NCI-H1694 treated with DMSO at 0.1 percent for 48 hours (cell line): ENCODE measurements around the gene EHBP1.
"Not testable (repeated sequence)": the region's sequence is repeated elsewhere in the genome, so short reads cannot be mapped to it uniquely, and the experiment has no call there.

ENCODE experiments used
- DNase-seq: peaks from one replicate; lab custom pipeline; 2025; lab: John Stamatoyannopoulos, UW

EHBP1 gene

DNA sequence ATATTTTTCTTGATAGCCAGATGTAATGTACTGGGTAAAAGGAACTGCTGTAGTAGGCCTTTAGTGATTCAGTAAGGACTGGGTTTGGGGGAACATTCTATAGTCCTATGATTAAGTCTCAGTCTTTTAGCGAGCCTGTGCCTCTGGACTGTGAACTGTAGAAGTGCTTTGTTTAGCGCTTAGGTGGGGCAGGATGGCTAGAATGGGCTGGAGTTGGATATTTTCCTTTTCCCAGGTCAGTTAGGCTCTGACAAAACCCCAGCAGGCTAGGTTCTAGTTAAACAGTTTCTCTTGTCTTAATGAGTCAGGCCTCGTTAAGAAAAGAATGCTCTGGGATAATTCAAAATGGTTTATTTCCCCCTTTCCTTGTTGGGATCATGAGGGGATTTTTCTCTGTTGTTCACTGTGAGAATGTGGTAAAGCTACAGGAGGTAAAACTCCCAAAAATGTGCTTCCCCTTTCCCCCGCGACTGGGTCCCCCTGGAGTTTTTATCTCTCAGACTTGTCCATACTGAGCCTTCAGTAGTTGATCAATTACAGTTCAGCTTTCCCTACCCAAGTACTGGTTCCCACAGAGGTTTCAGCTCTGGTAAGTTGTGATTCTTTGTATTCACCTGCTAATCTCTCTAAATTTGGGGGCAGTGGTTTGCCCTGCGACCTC is 31.5 kb downstream of the EHBP1 start:
- no peak for DNase-seq

GRCh38 chr2:62738981-62739936 is 33.7 kb downstream of the EHBP1 start:
- no peak for DNase-seq

GRCh38 chr2:62740221-62740620 is 34.7 kb downstream of the EHBP1 start:
- no peak for DNase-seq

- DNase-seq: no peak
Observed at GRCh38 chr2:62741127-62741526, 35.6 kb downstream of the EHBP1 start.

DNA sequence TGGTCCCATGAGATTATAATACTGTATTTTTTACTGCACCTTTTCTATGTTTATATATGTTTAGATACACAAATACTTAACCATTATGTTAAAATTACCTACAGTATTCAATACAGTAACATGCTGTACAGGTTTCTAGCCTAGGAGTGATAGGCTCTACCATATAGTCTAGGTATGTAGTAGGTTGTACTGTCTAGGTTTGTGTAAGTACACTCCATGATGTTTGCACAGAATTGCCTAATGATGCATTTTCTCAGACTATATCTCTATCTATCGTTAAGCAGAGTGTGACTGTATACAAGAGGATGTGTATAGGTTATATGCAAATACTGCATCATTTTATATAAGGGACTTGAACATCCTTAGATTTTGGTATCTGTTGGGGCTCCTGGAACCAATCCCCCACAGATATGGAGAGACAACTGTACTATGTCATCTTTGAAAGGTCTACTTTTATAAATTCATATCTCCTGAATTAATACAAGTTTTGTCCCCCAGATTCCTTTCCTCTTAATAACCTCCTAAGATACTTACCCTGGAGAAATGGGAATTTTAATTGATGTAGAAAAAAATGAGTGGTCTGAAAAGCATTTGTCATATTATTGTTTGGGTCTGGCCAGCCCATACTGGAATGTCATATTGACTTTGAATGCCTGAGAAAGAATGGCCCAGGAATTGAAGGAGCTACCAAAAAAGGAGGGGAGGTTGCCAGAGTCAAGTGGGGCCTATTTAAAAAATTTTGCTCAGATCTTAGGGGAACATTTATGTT is 36.6 kb downstream of the EHBP1 start:
- DNase-seq: no peak

DNA sequence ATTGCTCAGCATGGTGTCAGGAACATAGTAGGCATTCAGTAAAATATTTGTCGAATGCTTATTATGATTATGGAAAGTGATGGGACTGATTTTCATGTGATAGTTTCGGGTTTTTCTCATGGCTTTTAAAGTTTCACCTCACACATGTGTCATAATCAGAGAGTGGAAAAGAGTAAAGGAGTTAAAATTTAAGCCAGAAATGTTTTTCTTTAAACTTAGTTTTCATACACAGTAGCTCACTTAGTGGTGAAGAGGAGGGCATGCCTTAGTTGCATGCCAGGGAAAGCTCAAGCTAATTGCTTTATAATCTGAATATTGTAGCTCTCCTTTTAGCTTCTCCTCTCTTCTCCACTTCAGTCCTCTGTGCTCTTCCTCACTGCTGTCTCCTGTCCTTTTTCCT is 38.0 kb downstream of the EHBP1 start:
- no peak for DNase-seq

DNA sequence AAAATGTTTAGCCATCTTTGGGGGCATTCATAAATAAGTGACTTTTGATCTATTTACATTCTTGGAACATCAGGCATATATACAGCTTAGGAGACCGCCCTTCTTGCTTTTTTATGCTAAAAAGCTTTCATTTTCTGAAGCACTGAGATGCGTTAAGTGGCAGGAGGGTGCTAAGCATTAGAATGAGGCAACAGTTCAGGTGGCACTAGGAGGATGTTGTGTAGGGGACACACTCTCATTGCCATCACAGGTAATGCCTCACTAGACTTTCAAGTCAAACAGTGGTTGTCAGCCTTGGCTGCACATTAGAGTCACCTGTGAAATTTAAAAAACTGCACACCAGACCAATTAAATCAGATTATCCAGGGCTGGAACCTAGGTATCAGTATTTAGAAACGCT is 39.1 kb downstream of the EHBP1 start:
- DNase-seq: no peak

GRCh38 chr2:62745891-62746481 is 40.5 kb downstream of the EHBP1 start:
- no peak for DNase-seq

- DNase-seq: no peak
Observed at GRCh38 chr2:62747169-62747568, 41.7 kb downstream of the EHBP1 start.

GRCh38 chr2:62747876-62748275 is 42.4 kb downstream of the EHBP1 start:
- DNase-seq: no peak

GRCh38 chr2:62749111-62749510 is 43.6 kb downstream of the EHBP1 start:
- not testable (repeated sequence) for DNase-seq

- no peak for DNase-seq
Observed at GRCh38 chr2:62757029-62757428, 51.5 kb downstream of the EHBP1 start.

- no peak for DNase-seq
Observed at GRCh38 chr2:62760026-62760425, 54.5 kb downstream of the EHBP1 start.

- DNase-seq: no peak
Observed at GRCh38 chr2:62760555-62760954, 55.0 kb downstream of the EHBP1 start.

GRCh38 chr2:62765619-62766376 is 60.3 kb downstream of the EHBP1 start:
- DNase-seq: no peak

DNA sequence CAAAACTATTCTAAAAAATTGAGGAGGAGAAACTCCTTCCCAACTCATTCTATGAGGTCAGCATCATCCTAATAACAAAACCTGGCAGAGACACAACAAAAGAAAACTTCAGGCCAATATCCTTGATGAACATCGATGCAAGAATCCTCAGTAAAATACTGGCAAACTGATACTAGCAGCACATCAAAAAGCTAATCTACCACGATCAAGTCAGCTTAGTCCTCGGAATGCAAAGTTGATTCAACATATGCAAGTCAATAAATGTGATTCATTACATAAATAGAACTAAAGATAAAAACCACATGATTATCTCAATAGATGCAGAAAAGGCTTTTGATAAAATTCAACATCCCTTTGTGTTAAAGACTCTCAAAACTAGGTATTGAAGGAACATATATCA is 63.1 kb downstream of the EHBP1 start:
- DNase-seq: no peak

- no peak for DNase-seq
Observed at GRCh38 chr2:62770629-62771028, 65.1 kb downstream of the EHBP1 start.

- DNase-seq: peak; percentile 53
Observed at GRCh38 chr2:62774555-62775366, 69.2 kb downstream of the EHBP1 start.

DNA sequence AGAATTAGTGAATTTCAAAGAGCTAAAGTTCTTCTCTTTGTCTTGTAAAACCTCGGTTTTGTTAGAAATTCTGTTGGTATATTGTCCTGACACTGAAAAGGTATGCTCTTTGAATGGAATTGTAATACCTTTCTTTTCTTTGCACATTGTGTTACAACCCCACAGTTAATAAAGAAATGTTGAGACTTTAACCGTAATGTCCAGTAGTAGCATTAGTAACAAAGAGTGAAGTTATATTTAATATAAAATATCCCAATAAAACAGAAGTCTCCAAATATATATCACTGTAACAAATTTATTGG is 69.8 kb downstream of the EHBP1 start:
- no peak for DNase-seq

- no peak for DNase-seq
Observed at GRCh38 chr2:62783679-62784078, 78.2 kb downstream of the EHBP1 start.

- DNase-seq: no peak
Observed at GRCh38 chr2:62784341-62784740, 78.8 kb downstream of the EHBP1 start.
